PC-3 (cell line): ENCODE data around the gene SIT1. TPM values are rescaled to one million over a fixed set of nuclear protein-coding genes. Genes with fewer than 3 reads are reported as not detected.

Experiments
- ATAC-seq: fragments of 200-7000 bp; cut with Tn5 transposase; 2 replicates; pipeline ENCODE4 v1.9.1; 2020; ENCODE audit warnings: mild to moderate bottlenecking, moderate library complexity
- BruUV-seq: library from RNA; stranded (reverse); fragments of 400-500 nt; replicated peaks from 2 replicates; lab custom pipeline; 2021; lab: Mats Ljungman, UMichigan
- CTCF ChIA-PET: fragments of 300-600 bp; sonication (Branson Sonifier 250); formaldehyde crosslinking; loops from one replicate; lab custom pipeline; 2022; ENCODE audit warnings: antibody characterized with exemption; lab: Charles Lee
- POLR2A ChIA-PET: fragments of 300-600 bp; sonication (Branson Sonifier 250); formaldehyde crosslinking; loops from one replicate; lab custom pipeline; 2022; ENCODE audit warnings: antibody characterized with exemption; ENCODE audit not compliant: unreplicated experiment; lab: Charles Lee
- DNase-seq: peaks from one replicate; pipeline ENCODE4 v3.0.0-alpha.2; 2015
- H2AFZ ChIP-seq: fragments of 300-600 bp; sonication (generic); 2 replicates; pipeline ENCODE4 v1.6.0; 2016; ENCODE audit warnings: antibody characterized with exemption, low read length
- H3F3A ChIP-seq: fragments of 300-600 bp; sonication (generic); one replicate; pipeline ENCODE4 v1.6.0; 2017; ENCODE audit warnings: antibody characterized with exemption, low read length, control low read depth, mild to moderate bottlenecking; ENCODE audit not compliant: unreplicated experiment
- H3K27ac ChIP-seq: fragments of 300-600 bp; sonication (generic); 2 replicates; pipeline ENCODE4 v1.5.1; 2016; ENCODE audit warnings: mild to moderate bottlenecking, low read length
- H3K27me3 ChIP-seq: fragments of 300-600 bp; sonication (generic); 2 replicates; pipeline ENCODE4 v1.6.1; 2016; ENCODE audit warnings: low read length, mixed read lengths
- H3K36me3 ChIP-seq: fragments of 300-600 bp; sonication (generic); 2 replicates; pipeline ENCODE4 v1.6.1; 2016; ENCODE audit warnings: low read depth, mixed run types, low read length, mixed read lengths
- H3K4me1 ChIP-seq: fragments of 300-600 bp; sonication (generic); 2 replicates; pipeline ENCODE4 v1.5.1; 2016; ENCODE audit warnings: low read length; ENCODE audit not compliant: insufficient read depth
- H3K4me2 ChIP-seq: fragments of 300-600 bp; sonication (generic); 2 replicates; pipeline ENCODE4 v1.6.0; 2016; ENCODE audit warnings: low read length
- H3K4me3 ChIP-seq: fragments of 300-600 bp; sonication (generic); 2 replicates; pipeline ENCODE4 v1.5.1; 2016; ENCODE audit warnings: mild to moderate bottlenecking, low read length, mixed read lengths
- H3K79me2 ChIP-seq: fragments of 300-600 bp; sonication (generic); 2 replicates; pipeline ENCODE4 v1.6.1; 2017; ENCODE audit warnings: low read length, mixed read lengths
- H3K9ac ChIP-seq: fragments of 300-600 bp; sonication (generic); 2 replicates; pipeline ENCODE4 v1.6.0; 2016; ENCODE audit warnings: mild to moderate bottlenecking, low read length
- H3K9me2 ChIP-seq: fragments of 300-600 bp; sonication (generic); replicated peaks from 2 replicates; pipeline ENCODE4 v1.6.1; 2016; ENCODE audit warnings: mixed run types, low read length, mixed read lengths
- H3K9me3 ChIP-seq: fragments of 300-600 bp; sonication (generic); 2 replicates; pipeline ENCODE4 v1.6.1; 2016; ENCODE audit warnings: low read length, mixed read lengths
- H4K20me1 ChIP-seq: fragments of 300-600 bp; sonication (generic); 2 replicates; pipeline ENCODE4 v1.6.1; 2016; ENCODE audit warnings: low read length, mixed read lengths
- CTCF ChIP-seq: fragments of 300-600 bp; sonication (generic); conservative IDR thresholded peaks from 2 replicates; pipeline ENCODE4 v1.5.1; 2017; ENCODE audit warnings: antibody characterized with exemption, low read depth, mild to moderate bottlenecking, low read length
- EZH2 ChIP-seq: fragments of 300-600 bp; sonication (generic); IDR thresholded peaks from one replicate; pipeline ENCODE4 v1.6.1; 2017; ENCODE audit warnings: antibody characterized with exemption, mild to moderate bottlenecking, low read length; ENCODE audit not compliant: unreplicated experiment
- EZH2phosphoT487 ChIP-seq: fragments of 300-600 bp; sonication (generic); IDR thresholded peaks from 2 replicates; pipeline ENCODE4 v1.6.1; 2018; ENCODE audit warnings: mild to moderate bottlenecking, antibody characterized with exemption, low read length, borderline replicate concordance
- intact Hi-C: fragments of 100-400 bp; cut with micrococcal nuclease; formaldehyde crosslinking; loops from 2 replicates; pipeline ENCODE4 v1.9.0; 2023
- total RNA-seq: library from RNA; depleted of rRNA; stranded (reverse); fragments of >200 nt; gene quantifications from 2 replicates; pipeline ENCODE4 v1.2.3, GENCODE V29; 2014

Gene SIT1
- total RNA-seq, 1 experiment from 2014 or later: not detected

GRCh38 chr9:35695943-35696401, 45.2 kb upstream of the SIT1 start:
- H3K4me1 ChIP-seq: peaks cover 18% of the 10 kb centered on the region
- H3K27ac ChIP-seq: peak overlapping the region; percentile 73
- H3K4me2 ChIP-seq: no peak overlapping the region; the same call in 1 of the 2 replicates
- peak overlapping the region; percentile 35; the same call in 1 of the 2 replicates for H3K9ac ChIP-seq
- no peaks in the 10 kb centered on the region for H3K9me2 ChIP-seq
- no peaks in the 10 kb centered on the region for H4K20me1 ChIP-seq
- H3F3A ChIP-seq: no peaks in the 10 kb centered on the region
- no peak overlapping the region for H2AFZ ChIP-seq
- CTCF ChIA-PET: interaction anchor here (1.2 kb wide), 2 partner anchors 35 to 36 kb away, joined by 3 to 5 read pairs; partner anchors contain the start of genes CREB3 and TLN1
- DNase-seq (peak; percentile 71), ATAC-seq (peak; percentile 87)
- H3K79me2 ChIP-seq: no peaks in the 10 kb centered on the region
- no peaks in the 10 kb centered on the region for H3K9me3 ChIP-seq
- TF ChIP-seq EZH2 (no peak), CTCF (no peak), EZH2phosphoT487 (no peak)
- intact Hi-C loops: loop anchor here (5.0 kb wide), 1 partner anchor 39 kb away; the partner anchor contains the start of genes CCDC107 and RMRP
- H3K36me3 ChIP-seq: peaks cover 20% of the 10 kb centered on the region
- POLR2A ChIA-PET: interaction anchor here (1.0 kb wide), 1 partner anchor 53 kb away, joined by 3 read pairs; the partner anchor contains the start of genes GBA2 and RGP1
- H3K4me3 ChIP-seq: no peak overlapping the region
- no TSS peak for BruUV-seq
- no peaks in the 10 kb centered on the region for H3K27me3 ChIP-seq

- ChIA-PET POLR2A (interaction anchor here (0.6 kb wide), 1 partner anchor 1179 kb away, joined by 5 read pairs; no protein-coding TSS in a partner anchor), CTCF (interaction anchor here (0.7 kb wide), 1 partner anchor 31 kb away, joined by 8 read pairs; no protein-coding TSS in a partner anchor)
- Histone ChIP-seq H3K79me2 (no peaks in the 10 kb centered on the region), H3K36me3 (peaks cover 5% of the 10 kb centered on the region), H3K9me2 (no peaks in the 10 kb centered on the region), H3K9me3 (no peaks in the 10 kb centered on the region), H4K20me1 (no peaks in the 10 kb centered on the region), H3K4me3 (peak overlapping the region; percentile 83; the same call in 1 of the 2 replicates), H3F3A (no peaks in the 10 kb centered on the region), H3K9ac (0 out of 2 replicates have a peak overlapping the region, but pooled peaks have one; percentile 85), H3K4me2 (no peak overlapping the region; the same call in 1 of the 2 replicates), H2AFZ (no peak overlapping the region; the same call in 1 of the 2 replicates), H3K27ac (no peak overlapping the region), H3K27me3 (no peaks in the 10 kb centered on the region), H3K4me1 (peaks cover 45% of the 10 kb centered on the region)
- DNase-seq: no peak
- intact Hi-C loops: no loop called here
- ATAC-seq: no peak
- BruUV-seq: no TSS peak
- TF ChIP-seq EZH2phosphoT487: no peak
- no peak for TF ChIP-seq EZH2
- no peak for TF ChIP-seq CTCF
Observed at GRCh38 chr9:35691757-35692301, 41.1 kb upstream of the SIT1 start.

GRCh38 chr9:35691334-35691650, 40.6 kb upstream of the SIT1 start:
- H3K4me2 ChIP-seq: peak overlapping the region; percentile 88
- no peaks in the 10 kb centered on the region for H3K79me2 ChIP-seq
- H3K4me3 ChIP-seq: peak overlapping the region; percentile 83
- H3K36me3 ChIP-seq: 0 out of 2 replicates have a peak, but pooled peaks cover under 1% of the 10 kb centered on the region
- intact Hi-C loops: no loop called here
- peak overlapping the region; percentile 56 for H3K27ac ChIP-seq
- H3K27me3 ChIP-seq: no peaks in the 10 kb centered on the region
- no peaks in the 10 kb centered on the region for H4K20me1 ChIP-seq
- no peaks in the 10 kb centered on the region for H3K9me2 ChIP-seq
- no peaks in the 10 kb centered on the region for H3F3A ChIP-seq
- DNase-seq: peak; percentile 7
- no peak for ATAC-seq
- H3K4me1 ChIP-seq: peaks cover 40% of the 10 kb centered on the region
- peak overlapping the region; percentile 94 for H2AFZ ChIP-seq
- ChIA-PET POLR2A (no interaction called here), CTCF (no interaction called here)
- no TSS peak for BruUV-seq
- H3K9me3 ChIP-seq: no peaks in the 10 kb centered on the region
- H3K9ac ChIP-seq: peak overlapping the region; percentile 85
- TF ChIP-seq EZH2: no peak
- no peak for TF ChIP-seq CTCF
